CD4-positive, CD25-positive, alpha-beta regulatory T cell (primary cell): Measurements from ENCODE around the gene C2CD4C. TPM values are rescaled to one million over a fixed set of nuclear protein-coding genes. Genes with fewer than 3 reads are reported as not detected.
A peak's percentile ranks its signal among the peaks of the same experiment; 100 is the strongest.
"Not testable (repeated sequence)": the region's sequence is repeated elsewhere in the genome, so short reads cannot be mapped to it uniquely, and the experiment has no call there.

Experiments used
- ATAC-seq, 2 donors: fragments of 150-1000 bp; cut with Tn5 transposase; one replicate each; pipeline ENCODE4 v1.10.0; 2021; ENCODE audit warnings: low read depth in 2 of 2, moderate number of reproducible peaks in 2 of 2, moderate library complexity in 1 of 2
- DNase-seq, 3 donors: peaks; one replicate each; pipeline versions ENCODE4 v3.0.0 to v3.0.0-alpha.2; 2012 to 2022; ENCODE audit warnings: mixed read lengths in 1 of 3
- H3K27ac ChIP-seq: one replicate; pipeline ENCODE4 v1.7.0; 2013; ENCODE audit warnings: mild to moderate bottlenecking, low read length; ENCODE audit not compliant: insufficient read depth, poor library complexity, severe bottlenecking
- H3K27me3 ChIP-seq: one replicate; pipeline ENCODE4 v1.7.0; 2013; ENCODE audit warnings: low read length; ENCODE audit not compliant: control insufficient read depth, insufficient read depth
- H3K36me3 ChIP-seq: one replicate; pipeline ENCODE4 v1.7.0; 2013; ENCODE audit warnings: mild to moderate bottlenecking, low read length, moderate library complexity; ENCODE audit not compliant: control insufficient read depth, insufficient read depth
- H3K4me1 ChIP-seq: 2 replicates; pipeline ENCODE4 v1.7.0; 2013; ENCODE audit warnings: mild to moderate bottlenecking, low read length; ENCODE audit not compliant: insufficient read depth, control insufficient read depth, poor library complexity, severe bottlenecking
- H3K4me3 ChIP-seq: one replicate; pipeline ENCODE4 v1.7.0; 2013; ENCODE audit warnings: low read depth, mild to moderate bottlenecking, low read length, moderate library complexity
- H3K9me3 ChIP-seq, 2 experiments: 1 replicate in 1 of 2; 2 replicates in 1 of 2; pipeline ENCODE4 v1.7.0; 2013; ENCODE audit warnings: low read length in 2 of 2, mild to moderate bottlenecking in 1 of 2, moderate library complexity in 1 of 2; ENCODE audit not compliant: control insufficient read depth in 2 of 2
- H3K27ac Mint-ChIP-seq, 3 donors: one replicate each; pipeline ENCODE4 v1.8.0; 2020 to 2022; ENCODE audit warnings: mild to moderate bottlenecking in 3 of 3, mixed read lengths in 3 of 3, moderate library complexity in 2 of 3
- H3K27me3 Mint-ChIP-seq: one replicate; pipeline ENCODE4 v1.8.0; 2022; ENCODE audit warnings: mild to moderate bottlenecking, mixed read lengths
- H3K36me3 Mint-ChIP-seq: one replicate; pipeline ENCODE4 v1.8.0; 2020; ENCODE audit warnings: mixed read lengths
- H3K4me1 Mint-ChIP-seq, 4 donors: one replicate each; pipeline ENCODE4 v1.8.0; 2020 to 2022; ENCODE audit warnings: mixed read lengths in 4 of 4, mild to moderate bottlenecking in 1 of 4
- H3K4me3 Mint-ChIP-seq, 4 donors: one replicate each; pipeline ENCODE4 v1.8.0; 2020 to 2022; ENCODE audit warnings: mild to moderate bottlenecking in 4 of 4, mixed read lengths in 4 of 4, moderate library complexity in 3 of 4
- H3K9me3 Mint-ChIP-seq, 7 donors: one replicate each; pipeline ENCODE4 v1.8.0; 2020 to 2022; ENCODE audit warnings: mixed read lengths in 7 of 7, mild to moderate bottlenecking in 3 of 7, moderate library complexity in 2 of 7
- polyA plus RNA-seq, 4 donors: library from polyadenylated mRNA; unstranded; fragments of 300-500 nt; fragmentation: Illumina TruSeq; gene quantifications; one replicate each; pipeline ENCODE4 v1.2.3, GENCODE V29; 2021
- total RNA-seq: library from RNA; stranded (reverse); gene quantifications from one replicate; pipeline ENCODE4 v1.2.3, GENCODE V29; 2022

The C2CD4C gene
- total and polyA plus RNA-seq, 5 donors from 2014 or later = not detected

DNA sequence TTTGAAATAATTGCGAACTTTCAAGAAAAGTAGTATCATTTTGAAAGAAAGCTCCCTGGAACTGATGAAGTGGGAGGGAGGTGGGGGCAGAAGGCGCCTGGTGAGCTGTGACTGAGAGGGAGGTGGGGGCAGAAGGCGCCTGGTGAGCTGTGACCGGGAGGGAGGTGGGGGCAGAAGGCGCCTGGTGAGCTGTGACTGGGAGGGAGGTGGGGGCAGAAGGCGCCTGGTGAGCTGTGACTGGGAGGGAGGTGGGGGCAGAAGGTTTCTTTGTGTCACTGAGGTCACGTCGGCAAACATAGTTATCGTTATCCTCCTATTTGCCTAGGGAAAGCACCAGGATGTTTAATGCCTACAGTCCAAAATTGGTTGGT lies 24.2 kb downstream of the C2CD4C start:
- no peak overlapping the region for H3K27ac ChIP-seq
- peaks cover 0 to 24% (median 10%) of the 10 kb centered on the region in 4 donors for H3K4me1 Mint-ChIP-seq
- DNase-seq (no peak), ATAC-seq (no peak)
- H3K27ac Mint-ChIP-seq = no peak overlapping the region
- no peak overlapping the region for H3K4me3 Mint-ChIP-seq
- no peaks in the 10 kb centered on the region for H3K36me3 ChIP-seq
- H3K4me3 ChIP-seq = no peak overlapping the region
- no peaks in the 10 kb centered on the region for H3K36me3 Mint-ChIP-seq
- H3K4me1 ChIP-seq = peaks cover 8% of the 10 kb centered on the region
- H3K27me3 Mint-ChIP-seq = peaks cover 47% of the 10 kb centered on the region
- peaks cover 0 to 2% (median 0%) of the 10 kb centered on the region in 7 donors for H3K9me3 Mint-ChIP-seq
- no peaks in the 10 kb centered on the region for H3K9me3 ChIP-seq
- no peaks in the 10 kb centered on the region for H3K27me3 ChIP-seq

GRCh38 chr19:383922-384798 lies 24.8 kb downstream of the C2CD4C start:
- Mint-ChIP-seq H3K4me1 (peaks cover 0 to 24% (median 10%) of the 10 kb centered on the region in 4 donors), H3K36me3 (no peaks in the 10 kb centered on the region), H3K27ac (peak overlapping the region in 1 of 3 donors; percentile 9), H3K9me3 (peaks cover 0 to 2% (median 0%) of the 10 kb centered on the region in 7 donors), H3K27me3 (peaks cover 47% of the 10 kb centered on the region), H3K4me3 (peak overlapping the region in 2 of 4 donors; percentile 2 to 47)
- ATAC-seq = no peak
- H3K27me3 ChIP-seq = no peaks in the 10 kb centered on the region
- H3K36me3 ChIP-seq = no peaks in the 10 kb centered on the region
- H3K4me1 ChIP-seq = peaks cover 8% of the 10 kb centered on the region
- DNase-seq = no peak
- no peak overlapping the region for H3K27ac ChIP-seq
- H3K9me3 ChIP-seq = no peaks in the 10 kb centered on the region
- H3K4me3 ChIP-seq = no peak overlapping the region

DNA sequence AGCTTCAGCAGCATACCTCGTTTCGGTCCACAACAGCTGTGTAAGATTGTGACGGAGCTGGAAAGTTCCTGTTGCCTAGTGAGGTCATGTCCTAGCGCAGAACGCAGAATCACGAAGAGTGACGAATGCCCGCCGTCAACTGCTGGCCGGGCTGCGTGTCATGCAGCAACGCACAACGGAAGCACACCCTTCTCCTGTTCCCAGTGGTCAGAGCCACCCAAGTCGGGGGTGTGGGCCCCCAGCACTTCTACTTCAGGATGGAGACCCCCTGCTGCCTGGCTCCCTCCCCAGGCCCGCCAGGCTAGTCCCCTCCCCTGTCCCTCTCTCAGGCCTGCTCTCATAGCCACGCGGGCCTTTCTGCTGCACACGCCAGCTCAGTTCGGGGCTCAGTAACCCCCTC lies 25.9 kb downstream of the C2CD4C start:
- Mint-ChIP-seq H3K4me1 (peaks cover 0 to 25% (median 10%) of the 10 kb centered on the region in 4 donors), H3K4me3 (no peak overlapping the region), H3K27me3 (peaks cover 43% of the 10 kb centered on the region), H3K9me3 (peaks cover 0 to 2% (median 0%) of the 10 kb centered on the region in 7 donors), H3K36me3 (no peaks in the 10 kb centered on the region), H3K27ac (peak overlapping the region in 1 of 3 donors; percentile 70)
- DNase-seq (no peak), ATAC-seq (no peak)
- peaks cover 8% of the 10 kb centered on the region for H3K4me1 ChIP-seq
- H3K27ac ChIP-seq = no peak overlapping the region
- H3K36me3 ChIP-seq = no peaks in the 10 kb centered on the region
- peak overlapping the region; percentile 47 for H3K4me3 ChIP-seq
- no peaks in the 10 kb centered on the region for H3K27me3 ChIP-seq
- H3K9me3 ChIP-seq = no peaks in the 10 kb centered on the region

DNA sequence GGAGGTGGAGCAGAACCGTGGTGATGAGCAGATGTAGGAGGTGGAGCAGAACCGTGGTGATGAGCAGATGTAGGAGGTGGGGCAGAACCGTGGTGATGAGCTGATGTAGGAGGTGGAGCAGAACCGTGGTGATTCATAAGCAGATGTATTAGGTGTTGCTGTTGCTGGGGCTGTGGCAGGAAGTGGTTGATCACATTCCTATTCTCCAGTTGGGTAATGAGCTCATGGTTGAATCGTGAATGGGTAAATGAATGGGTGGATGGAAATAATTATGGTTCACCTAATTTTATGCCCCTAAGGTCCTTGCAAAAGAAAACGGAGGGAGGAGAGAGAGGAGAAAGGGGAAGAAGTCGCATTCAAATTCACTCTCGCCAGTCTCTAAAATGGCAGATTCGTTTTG lies 26.4 kb downstream of the C2CD4C start:
- ATAC-seq (peak; percentile 73 to 97), DNase-seq (peak in 2 of 3 donors; percentile 42 to 50)
- H3K4me1 ChIP-seq, H3K36me3 Mint-ChIP-seq, H3K27ac ChIP-seq, H3K9me3 ChIP-seq, H3K36me3 ChIP-seq, H3K9me3 Mint-ChIP-seq, H3K27me3 ChIP-seq: not testable (repeated sequence)
- Mint-ChIP-seq H3K4me3 (peak overlapping the region in 2 of 4 donors; percentile 50 to 64), H3K4me1 (peaks cover 0 to 28% (median 12%) of the 10 kb centered on the region in 4 donors), H3K27me3 (peaks cover 42% of the 10 kb centered on the region), H3K27ac (peak overlapping the region in 1 of 3 donors; percentile 2)
- peak overlapping the region; percentile 47 for H3K4me3 ChIP-seq

GRCh38 chr19:381901-382300 lies 27.0 kb downstream of the C2CD4C start:
- H3K4me3 ChIP-seq, H3K27ac ChIP-seq, H3K4me3 Mint-ChIP-seq, H3K36me3 Mint-ChIP-seq, H3K36me3 ChIP-seq, H3K27me3 ChIP-seq, DNase-seq, ATAC-seq, H3K27ac Mint-ChIP-seq, H3K9me3 Mint-ChIP-seq, H3K4me1 ChIP-seq, H3K9me3 ChIP-seq: not testable (repeated sequence)
- Mint-ChIP-seq H3K4me1 (peaks cover 0 to 28% (median 12%) of the 10 kb centered on the region in 4 donors), H3K27me3 (peaks cover 39% of the 10 kb centered on the region)

GRCh38 chr19:380618-381219 lies 28.2 kb downstream of the C2CD4C start:
- H3K36me3 ChIP-seq, H3K4me1 ChIP-seq, ATAC-seq, H3K27ac ChIP-seq, H3K9me3 ChIP-seq, H3K9me3 Mint-ChIP-seq, H3K27me3 ChIP-seq, H3K4me3 ChIP-seq, DNase-seq, H3K36me3 Mint-ChIP-seq, H3K27ac Mint-ChIP-seq: not testable (repeated sequence)
- Mint-ChIP-seq H3K27me3 (peaks cover 36% of the 10 kb centered on the region), H3K4me3 (peak overlapping the region in 2 of 4 donors; percentile 44 to 91), H3K4me1 (peaks cover 0 to 28% (median 12%) of the 10 kb centered on the region in 4 donors)

GRCh38 chr19:379796-380195 lies 29.2 kb downstream of the C2CD4C start:
- Histone ChIP-seq H3K9me3 (no peaks in the 10 kb centered on the region), H3K27ac (no peak overlapping the region), H3K4me3 (no peak overlapping the region), H3K27me3 (no peaks in the 10 kb centered on the region), H3K36me3 (no peaks in the 10 kb centered on the region), H3K4me1 (peaks cover 8% of the 10 kb centered on the region)
- ATAC-seq = no peak
- DNase-seq = no peak
- Mint-ChIP-seq H3K36me3 (no peaks in the 10 kb centered on the region), H3K9me3 (peaks cover 0 to 2% (median 0%) of the 10 kb centered on the region in 7 donors), H3K27ac (no peak overlapping the region), H3K4me3 (no peak overlapping the region), H3K27me3 (peaks cover 31% of the 10 kb centered on the region), H3K4me1 (peaks cover 0 to 28% (median 12%) of the 10 kb centered on the region in 4 donors)
